A673 (cell line): Measurements from ENCODE around the gene SOST. TPM values are rescaled to one million over a fixed set of nuclear protein-coding genes. Genes with fewer than 3 reads are reported as not detected.

Experiments
- BruUV-seq: library from RNA; stranded (reverse); fragments of 400-500 nt; replicated peaks from 2 replicates; lab custom pipeline; 2021; lab: Mats Ljungman, UMichigan
- CTCF ChIA-PET: fragments of 300-600 bp; sonication (Branson Sonifier 250); formaldehyde crosslinking; loops from one replicate; lab custom pipeline; 2022; ENCODE audit warnings: antibody characterized with exemption; lab: Charles Lee
- POLR2A ChIA-PET: fragments of 300-600 bp; sonication (Branson Sonifier 250); formaldehyde crosslinking; loops from one replicate; lab custom pipeline; 2022; ENCODE audit warnings: antibody characterized with exemption; ENCODE audit not compliant: low non-redundant PET; lab: Charles Lee
- DNase-seq: peaks from one replicate; pipeline ENCODE4 v3.0.0-alpha.2; 2015; ENCODE audit warnings: low spot score
- H3K27ac ChIP-seq: fragments of 200-600 bp; sonication (generic); 2 replicates; pipeline ENCODE4 v1.5.1; 2016; ENCODE audit warnings: mixed run types, low read depth, mild to moderate bottlenecking, mixed read lengths, antibody characterized with exemption, low read length; ENCODE audit not compliant: poor library complexity, severe bottlenecking
- H3K27me3 ChIP-seq: fragments of 200-600 bp; sonication (generic); replicated peaks from 2 replicates; pipeline ENCODE4 v1.6.1; 2017; ENCODE audit warnings: mixed run types, low read depth, mild to moderate bottlenecking, mixed read lengths, antibody characterized with exemption, low read length; ENCODE audit not compliant: insufficient read depth, poor library complexity
- H3K36me3 ChIP-seq: fragments of 200-600 bp; sonication (generic); 2 replicates; pipeline ENCODE4 v1.6.1; 2016; ENCODE audit warnings: mixed run types, mild to moderate bottlenecking, mixed read lengths, antibody characterized with exemption, low read length; ENCODE audit not compliant: insufficient read depth, poor library complexity, severe bottlenecking
- H3K4me1 ChIP-seq: fragments of 200-600 bp; sonication (generic); 2 replicates; pipeline ENCODE4 v1.6.1; 2017; ENCODE audit warnings: mixed run types, mild to moderate bottlenecking, mixed read lengths, antibody characterized with exemption, low read length; ENCODE audit not compliant: insufficient read depth, poor library complexity, severe bottlenecking
- H3K4me3 ChIP-seq: fragments of 200-600 bp; sonication (generic); 2 replicates; pipeline ENCODE4 v1.5.1; 2016; ENCODE audit warnings: low read depth, mixed run types, mild to moderate bottlenecking, mixed read lengths, low read length; ENCODE audit not compliant: poor library complexity, severe bottlenecking
- H3K9me3 ChIP-seq: fragments of 200-600 bp; sonication (generic); 2 replicates; pipeline ENCODE4 v1.6.1; 2016; ENCODE audit warnings: mixed run types, low read depth, mild to moderate bottlenecking, mixed read lengths, antibody characterized with exemption, low read length; ENCODE audit not compliant: poor library complexity, severe bottlenecking
- CTCF ChIP-seq: fragments of 300-800, 200-600 bp; sonication (generic); conservative IDR thresholded peaks from 2 replicates; pipeline ENCODE4 v1.5.1; 2017; ENCODE audit warnings: low read depth, mild to moderate bottlenecking, antibody characterized with exemption, low read length, moderate library complexity, mixed read lengths
- EZH2 ChIP-seq: fragments of 200-600 bp; sonication (generic); IDR thresholded peaks from 2 replicates; pipeline ENCODE4 v1.6.1; 2017; ENCODE audit warnings: borderline replicate concordance, low read depth, mild to moderate bottlenecking, mixed read lengths, antibody characterized with exemption, low read length; ENCODE audit not compliant: poor library complexity, severe bottlenecking
- intact Hi-C: fragments of 100-400 bp; cut with micrococcal nuclease; formaldehyde crosslinking; loops from one replicate; pipeline ENCODE4 v1.10.0; 2022; ENCODE audit not compliant: unreplicated experiment
- total RNA-seq: library from RNA; stranded (reverse); gene quantifications from 2 replicates; pipeline ENCODE4 v1.2.3, GENCODE V29; 2021

Gene SOST
- total RNA-seq, 1 experiment from 2014 or later: not detected

GRCh38 chr17:43769426-43769825 is 10.8 kb upstream of the SOST start:
- CTCF ChIA-PET: no interaction called here

GRCh38 chr17:43768943-43769342 is 10.4 kb upstream of the SOST start:
- Histone ChIP-seq H3K36me3 (no peaks in the 10 kb centered on the region), H3K4me3 (no peak overlapping the region), H3K4me1 (no peaks in the 10 kb centered on the region), H3K27ac (no peak overlapping the region), H3K9me3 (no peaks in the 10 kb centered on the region), H3K27me3 (no peaks in the 10 kb centered on the region)
- TF ChIP-seq CTCF (no peak), EZH2 (no peak)
- ChIA-PET CTCF (no interaction called here), POLR2A (no interaction called here)
- intact Hi-C loops: no loop called here
- BruUV-seq: no TSS peak
- no peak for DNase-seq

More at GRCh38 chr17:43769426-43769825, 10.8 kb upstream of the SOST start:
- Histone ChIP-seq H3K4me3 (no peak overlapping the region), H3K27me3 (no peaks in the 10 kb centered on the region), H3K36me3 (no peaks in the 10 kb centered on the region), H3K4me1 (no peaks in the 10 kb centered on the region), H3K27ac (no peak overlapping the region), H3K9me3 (no peaks in the 10 kb centered on the region)
- intact Hi-C loops: no loop called here
- BruUV-seq: no TSS peak
- POLR2A ChIA-PET: no interaction called here
- DNase-seq: no peak
- TF ChIP-seq CTCF (no peak), EZH2 (no peak)

- CTCF ChIA-PET: no interaction called here
- TF ChIP-seq CTCF (no peak), EZH2 (no peak)
- no peak for DNase-seq
- H3K36me3 ChIP-seq: no peaks in the 10 kb centered on the region
- no peak overlapping the region for H3K27ac ChIP-seq
- H3K4me1 ChIP-seq: no peaks in the 10 kb centered on the region
- intact Hi-C loops: no loop called here
- POLR2A ChIA-PET: no interaction called here
- H3K9me3 ChIP-seq: no peaks in the 10 kb centered on the region
- no peaks in the 10 kb centered on the region for H3K27me3 ChIP-seq
- no TSS peak for BruUV-seq
- H3K4me3 ChIP-seq: no peak overlapping the region
Measured at GRCh38 chr17:43768382-43768781, 9.8 kb upstream of the SOST start.
